Measurements from ENCODE around the gene HIVEP1. TPM values are rescaled to one million over a fixed set of nuclear protein-coding genes. Genes with fewer than 3 reads are reported as not detected.

The HIVEP1 gene
- total RNA-seq, 1 experiment from 2014 or later: 16.7 TPM

GRCh38 chr6:12047792-12048432, 35.8 kb downstream of the HIVEP1 start:
- Histone ChIP-seq H3K4me3 (ENCODE audit: low read depth in 2 of 2, low read length in 2 of 2) (no peak overlapping the region), H3K27ac (ENCODE audit: low read length) (no peak overlapping the region), H3K27me3 (ENCODE audit: control insufficient read depth, insufficient read depth, low read length) (no peaks in the 10 kb centered on the region), H3K9me3 (ENCODE audit: control insufficient read depth, insufficient read depth, low read depth, low read length) (no peaks in the 10 kb centered on the region), H3K36me3 (ENCODE audit: control insufficient read depth, insufficient read depth, low read length) (no peaks in the 10 kb centered on the region), H3K4me1 (ENCODE audit: control insufficient read depth, insufficient read depth, low read length) (no peaks in the 10 kb centered on the region)
- ChIA-PET CTCF (no interaction called here), POLR2A (no interaction called here)
- intact Hi-C loops (cut with micrococcal nuclease; ENCODE audit: unreplicated experiment) (no loop called here), in situ Hi-C loops (cut with HindIII; ENCODE audit: low pct_unique_long_range_greater_than_20kb, low sequenced_read_pairs) (no loop called here)
- TF ChIP-seq POLR2AphosphoS5 (IDR thresholded peaks at IDR 0.05; ENCODE audit: low read depth, low read length): no peak
- no peak for TF ChIP-seq CTCF (IDR thresholded peaks at IDR 0.05)
- no peak for TF ChIP-seq TCF7L2 (IDR thresholded peaks at IDR 0.05; ENCODE audit: low read depth, low read length)
- TF ChIP-seq, protein P1, sequence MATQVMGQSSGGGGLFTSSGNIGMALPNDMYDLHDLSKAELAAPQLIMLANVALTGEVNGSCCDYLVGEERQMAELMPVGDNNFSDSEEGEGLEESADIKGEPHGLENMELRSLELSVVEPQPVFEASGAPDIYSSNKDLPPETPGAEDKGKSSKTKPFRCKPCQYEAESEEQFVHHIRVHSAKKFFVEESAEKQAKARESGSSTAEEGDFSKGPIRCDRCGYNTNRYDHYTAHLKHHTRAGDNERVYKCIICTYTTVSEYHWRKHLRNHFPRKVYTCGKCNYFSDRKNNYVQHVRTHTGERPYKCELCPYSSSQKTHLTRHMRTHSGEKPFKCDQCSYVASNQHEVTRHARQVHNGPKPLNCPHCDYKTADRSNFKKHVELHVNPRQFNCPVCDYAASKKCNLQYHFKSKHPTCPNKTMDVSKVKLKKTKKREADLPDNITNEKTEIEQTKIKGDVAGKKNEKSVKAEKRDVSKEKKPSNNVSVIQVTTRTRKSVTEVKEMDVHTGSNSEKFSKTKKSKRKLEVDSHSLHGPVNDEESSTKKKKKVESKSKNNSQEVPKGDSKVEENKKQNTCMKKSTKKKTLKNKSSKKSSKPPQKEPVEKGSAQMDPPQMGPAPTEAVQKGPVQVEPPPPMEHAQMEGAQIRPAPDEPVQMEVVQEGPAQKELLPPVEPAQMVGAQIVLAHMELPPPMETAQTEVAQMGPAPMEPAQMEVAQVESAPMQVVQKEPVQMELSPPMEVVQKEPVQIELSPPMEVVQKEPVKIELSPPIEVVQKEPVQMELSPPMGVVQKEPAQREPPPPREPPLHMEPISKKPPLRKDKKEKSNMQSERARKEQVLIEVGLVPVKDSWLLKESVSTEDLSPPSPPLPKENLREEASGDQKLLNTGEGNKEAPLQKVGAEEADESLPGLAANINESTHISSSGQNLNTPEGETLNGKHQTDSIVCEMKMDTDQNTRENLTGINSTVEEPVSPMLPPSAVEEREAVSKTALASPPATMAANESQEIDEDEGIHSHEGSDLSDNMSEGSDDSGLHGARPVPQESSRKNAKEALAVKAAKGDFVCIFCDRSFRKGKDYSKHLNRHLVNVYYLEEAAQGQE (IDR thresholded peaks at IDR 0.05; ENCODE audit: insufficient read depth in 1 of 2, low read depth in 2 of 2, low read length in 1 of 2): no peak
- no peak for TF ChIP-seq SIN3A (IDR thresholded peaks at IDR 0.05; ENCODE audit: borderline replicate concordance, insufficient read depth, low read depth, low read length)
- no peak for DNase-seq (ENCODE audit: low read depth, low spot score)
- no peak for ATAC-seq
- no TSS peak for BruUV-seq (replicated peaks)

- Histone ChIP-seq H3K27ac (ENCODE audit: low read length) (no peak overlapping the region), H3K9me3 (ENCODE audit: control insufficient read depth, insufficient read depth, low read depth, low read length) (no peaks in the 10 kb centered on the region), H3K4me3 (ENCODE audit: low read depth in 2 of 2, low read length in 2 of 2) (no peak overlapping the region), H3K36me3 (ENCODE audit: control insufficient read depth, insufficient read depth, low read length) (no peaks in the 10 kb centered on the region), H3K4me1 (ENCODE audit: control insufficient read depth, insufficient read depth, low read length) (no peaks in the 10 kb centered on the region), H3K27me3 (ENCODE audit: control insufficient read depth, insufficient read depth, low read length) (no peaks in the 10 kb centered on the region)
- TF ChIP-seq TCF7L2 (IDR thresholded peaks at IDR 0.05; ENCODE audit: low read depth, low read length) (no peak), CTCF (IDR thresholded peaks at IDR 0.05) (no peak), POLR2AphosphoS5 (IDR thresholded peaks at IDR 0.05; ENCODE audit: low read depth, low read length) (no peak), SIN3A (IDR thresholded peaks at IDR 0.05; ENCODE audit: borderline replicate concordance, insufficient read depth, low read depth, low read length) (no peak)
- TF ChIP-seq, protein P1 (IDR thresholded peaks at IDR 0.05; ENCODE audit: insufficient read depth in 1 of 2, low read depth in 2 of 2, low read length in 1 of 2): no peak
- POLR2A ChIA-PET: no interaction called here
- no TSS peak for BruUV-seq (replicated peaks)
- intact Hi-C loops (cut with micrococcal nuclease; ENCODE audit: unreplicated experiment) (no loop called here), in situ Hi-C loops (cut with HindIII; ENCODE audit: low pct_unique_long_range_greater_than_20kb, low sequenced_read_pairs) (no loop called here)
- ATAC-seq (no peak), DNase-seq (ENCODE audit: low read depth, low spot score) (no peak)
- CTCF ChIA-PET: no interaction called here
Measured at GRCh38 chr6:12048609-12049008, 36.5 kb downstream of the HIVEP1 start.

All from Panc1 (cell line).